ENCODE data around the gene PTAFR.

The PTAFR gene

GRCh38 chr1:28200234-28200873, 23.9 kb upstream of the PTAFR start:
- TF ChIP-seq CTCF (IDR thresholded peaks at IDR 0.05; ENCODE audit: low read depth, low read length): no peak
- TF ChIP-seq POLR2A (IDR thresholded peaks at IDR 0.05; ENCODE audit: extremely low read depth, insufficient read length): no peak
- no peak for TF ChIP-seq MYC (IDR thresholded peaks at IDR 0.05; ENCODE audit: low read depth, low read length)
- TF ChIP-seq MAX (IDR thresholded peaks at IDR 0.05; ENCODE audit: low read depth, low read length): no peak
- H3K4me3 ChIP-seq (ENCODE audit: low read depth, low read length): no peak overlapping the region

GRCh38 chr1:28199328-28200233, 23.1 kb upstream of the PTAFR start:
- no peak for TF ChIP-seq MAX (IDR thresholded peaks at IDR 0.05; ENCODE audit: low read depth, low read length)
- no peak for TF ChIP-seq MYC (IDR thresholded peaks at IDR 0.05; ENCODE audit: low read depth, low read length)
- TF ChIP-seq CTCF (IDR thresholded peaks at IDR 0.05; ENCODE audit: low read depth, low read length): no peak
- H3K4me3 ChIP-seq (ENCODE audit: low read depth, low read length): no peak overlapping the region
- DNase-seq (ENCODE audit: low read depth): no peak

More at GRCh38 chr1:28200234-28200873, 23.9 kb upstream of the PTAFR start:
- no peak for DNase-seq (ENCODE audit: low read depth)

- no peak overlapping the region for H3K4me3 ChIP-seq (ENCODE audit: low read depth, low read length)
- TF ChIP-seq MYC (IDR thresholded peaks at IDR 0.05; ENCODE audit: low read depth, low read length) (no peak), MAX (IDR thresholded peaks at IDR 0.05; ENCODE audit: low read depth, low read length) (no peak), POLR2A (IDR thresholded peaks at IDR 0.05; ENCODE audit: extremely low read depth, insufficient read length) (no peak)
- no peak for DNase-seq (ENCODE audit: low read depth)
Observed at GRCh38 chr1:28197682-28198415, 21.4 kb upstream of the PTAFR start.

- no peak for DNase-seq (ENCODE audit: low read depth)
Observed at GRCh38 chr1:28196330-28196729, 19.8 kb upstream of the PTAFR start.

GRCh38 chr1:28195780-28196179, 19.3 kb upstream of the PTAFR start:
- no peak for DNase-seq (ENCODE audit: low read depth)
- H3K4me3 ChIP-seq (ENCODE audit: low read depth, low read length): no peak overlapping the region
- TF ChIP-seq CTCF (IDR thresholded peaks at IDR 0.05; ENCODE audit: low read depth, low read length): no peak
- no peak for TF ChIP-seq POLR2A (IDR thresholded peaks at IDR 0.05; ENCODE audit: extremely low read depth, insufficient read length)
- no peak for TF ChIP-seq MYC (IDR thresholded peaks at IDR 0.05; ENCODE audit: low read depth, low read length)
- TF ChIP-seq MAX (IDR thresholded peaks at IDR 0.05; ENCODE audit: low read depth, low read length): no peak

More at GRCh38 chr1:28196330-28196729, 19.8 kb upstream of the PTAFR start:
- no peak for TF ChIP-seq POLR2A (IDR thresholded peaks at IDR 0.05; ENCODE audit: extremely low read depth, insufficient read length)
- no peak for TF ChIP-seq CTCF (IDR thresholded peaks at IDR 0.05; ENCODE audit: low read depth, low read length)
- no peak for TF ChIP-seq MYC (IDR thresholded peaks at IDR 0.05; ENCODE audit: low read depth, low read length)
- TF ChIP-seq MAX (IDR thresholded peaks at IDR 0.05; ENCODE audit: low read depth, low read length): no peak
- no peak overlapping the region for H3K4me3 ChIP-seq (ENCODE audit: low read depth, low read length)
